KMS-11 (cell line): Measurements from ENCODE around the gene RBM4B.

ENCODE experiments used
- H2AFZ ChIP-seq: fragments of 200-600 bp; sonication (generic); 2 replicates; pipeline ENCODE4 v1.6.1; 2016; ENCODE audit warnings: antibody characterized with exemption, mixed run types, low read depth
- H3K27ac ChIP-seq: fragments of 200-600 bp; sonication (generic); 2 replicates; pipeline ENCODE4 v1.6.1; 2016; ENCODE audit warnings: mild to moderate bottlenecking, mixed run types
- H3K27me3 ChIP-seq: fragments of 200-600 bp; sonication (generic); 2 replicates; pipeline ENCODE4 v1.6.1; 2017; ENCODE audit warnings: mild to moderate bottlenecking, low read depth, mixed run types, moderate library complexity; ENCODE audit not compliant: insufficient read depth
- H3K36me3 ChIP-seq: fragments of 200-600 bp; sonication (generic); 2 replicates; pipeline ENCODE4 v1.6.1; 2017; ENCODE audit warnings: mild to moderate bottlenecking, mixed run types; ENCODE audit not compliant: insufficient read depth
- H3K4me1 ChIP-seq: fragments of 200-600 bp; sonication (generic); 2 replicates; pipeline ENCODE4 v1.6.1; 2016; ENCODE audit warnings: mild to moderate bottlenecking, low read depth, mixed run types; ENCODE audit not compliant: poor library complexity, severe bottlenecking
- H3K4me2 ChIP-seq: fragments of 200-600 bp; sonication (generic); 2 replicates; pipeline ENCODE4 v1.7.0; 2016; ENCODE audit warnings: mild to moderate bottlenecking, mixed run types
- H3K4me3 ChIP-seq: fragments of 200-600 bp; sonication (generic); IDR thresholded peaks from 2 replicates; pipeline ENCODE4 v1.6.1; 2017; ENCODE audit warnings: low read depth, low read length, mixed read lengths; ENCODE audit not compliant: insufficient read depth
- H3K79me2 ChIP-seq: fragments of 200-600 bp; sonication (generic); 2 replicates; pipeline ENCODE4 v1.6.1; 2016; ENCODE audit warnings: low read depth, mixed run types; ENCODE audit not compliant: insufficient read depth
- H3K9ac ChIP-seq: fragments of 200-600 bp; sonication (generic); 2 replicates; pipeline ENCODE4 v1.6.1; 2016; ENCODE audit warnings: mild to moderate bottlenecking, mixed run types
- H4K20me1 ChIP-seq: fragments of 200-600 bp; sonication (generic); 2 replicates; pipeline ENCODE4 v1.6.1; 2016; ENCODE audit warnings: mild to moderate bottlenecking, mixed run types; ENCODE audit not compliant: insufficient read depth
- TF ChIP-seq, protein P1 (sequence below): fragments of 200-600 bp; sonication (generic); conservative IDR thresholded peaks from 2 replicates; pipeline ENCODE4 v1.6.1; 2017; ENCODE audit warnings: low read depth, mild to moderate bottlenecking, antibody characterized with exemption, low read length, moderate library complexity, mixed read lengths

Gene RBM4B

DNA sequence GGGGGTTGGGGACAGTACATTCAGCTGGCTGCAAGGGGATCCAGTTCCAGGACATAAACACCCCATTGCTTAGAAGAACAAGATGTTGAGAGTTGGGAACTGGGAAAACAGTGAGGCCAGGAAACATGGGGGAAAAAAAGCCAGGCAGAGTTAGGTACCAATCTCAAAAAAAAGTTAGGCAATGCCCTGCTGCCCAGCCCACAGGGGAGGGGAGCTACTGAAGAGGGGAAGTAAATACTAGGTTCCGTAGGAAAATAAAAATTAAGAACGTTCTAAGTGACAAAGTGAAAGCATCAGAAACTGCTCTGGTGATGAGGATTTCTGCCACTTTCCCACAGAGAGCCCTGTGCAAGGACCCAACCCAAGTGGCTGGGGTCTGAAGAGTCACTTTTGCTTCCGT, 39.3 kb upstream of the RBM4B start:
- no peak overlapping the region for H3K9ac ChIP-seq
- no peak overlapping the region for H3K4me2 ChIP-seq
- H3K27me3 ChIP-seq = peaks cover 4% of the 10 kb centered on the region; the same call in 1 of the 2 replicates
- H3K4me1 ChIP-seq = no peaks in the 10 kb centered on the region
- no peaks in the 10 kb centered on the region for H4K20me1 ChIP-seq
- TF ChIP-seq, protein P1, sequence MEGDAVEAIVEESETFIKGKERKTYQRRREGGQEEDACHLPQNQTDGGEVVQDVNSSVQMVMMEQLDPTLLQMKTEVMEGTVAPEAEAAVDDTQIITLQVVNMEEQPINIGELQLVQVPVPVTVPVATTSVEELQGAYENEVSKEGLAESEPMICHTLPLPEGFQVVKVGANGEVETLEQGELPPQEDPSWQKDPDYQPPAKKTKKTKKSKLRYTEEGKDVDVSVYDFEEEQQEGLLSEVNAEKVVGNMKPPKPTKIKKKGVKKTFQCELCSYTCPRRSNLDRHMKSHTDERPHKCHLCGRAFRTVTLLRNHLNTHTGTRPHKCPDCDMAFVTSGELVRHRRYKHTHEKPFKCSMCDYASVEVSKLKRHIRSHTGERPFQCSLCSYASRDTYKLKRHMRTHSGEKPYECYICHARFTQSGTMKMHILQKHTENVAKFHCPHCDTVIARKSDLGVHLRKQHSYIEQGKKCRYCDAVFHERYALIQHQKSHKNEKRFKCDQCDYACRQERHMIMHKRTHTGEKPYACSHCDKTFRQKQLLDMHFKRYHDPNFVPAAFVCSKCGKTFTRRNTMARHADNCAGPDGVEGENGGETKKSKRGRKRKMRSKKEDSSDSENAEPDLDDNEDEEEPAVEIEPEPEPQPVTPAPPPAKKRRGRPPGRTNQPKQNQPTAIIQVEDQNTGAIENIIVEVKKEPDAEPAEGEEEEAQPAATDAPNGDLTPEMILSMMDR = no peak
- no peak overlapping the region for H3K27ac ChIP-seq
- H2AFZ ChIP-seq = no peak overlapping the region
- H3K36me3 ChIP-seq = no peaks in the 10 kb centered on the region
- no peaks in the 10 kb centered on the region for H3K79me2 ChIP-seq
- no peak overlapping the region for H3K4me3 ChIP-seq

DNA sequence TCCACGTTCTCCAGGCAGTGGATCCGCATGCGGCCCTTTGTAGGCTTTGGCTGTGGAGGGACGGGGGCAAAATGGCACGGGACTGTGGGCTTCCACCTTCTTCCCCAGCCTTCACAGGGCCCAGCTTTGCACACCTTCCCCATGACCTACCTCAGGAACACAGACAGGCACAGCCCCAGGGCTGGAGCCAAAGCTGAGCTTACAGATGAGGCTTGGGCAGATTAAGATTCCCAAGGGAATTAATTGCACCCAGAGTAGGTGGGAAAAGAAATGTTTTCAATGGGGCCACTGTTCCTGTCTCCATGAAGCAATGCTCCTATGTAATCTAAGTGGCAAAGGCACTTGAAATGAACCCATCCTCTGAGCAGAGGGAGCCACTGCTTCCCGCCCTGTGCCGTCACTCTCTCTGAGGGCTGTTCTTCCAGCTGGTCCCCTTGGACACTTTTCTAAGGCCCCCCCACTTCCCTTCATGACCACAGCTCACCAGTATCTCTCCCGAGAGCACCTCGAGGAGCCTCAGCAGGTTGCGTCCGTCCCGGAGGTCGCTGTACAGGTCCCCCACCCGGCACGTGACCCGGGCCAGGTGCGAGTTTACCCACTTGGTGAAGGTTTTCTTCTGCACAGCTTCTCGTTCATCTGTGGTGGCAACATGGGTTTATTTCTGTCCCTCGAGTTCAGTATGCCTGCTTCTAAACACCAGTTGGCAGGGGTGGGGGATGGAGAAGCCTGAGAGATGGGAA, 37.8 kb upstream of the RBM4B start:
- TF ChIP-seq, protein P1 = no peak
- no peak overlapping the region for H3K4me2 ChIP-seq
- no peak overlapping the region for H3K27ac ChIP-seq
- H3K36me3 ChIP-seq = no peaks in the 10 kb centered on the region
- no peaks in the 10 kb centered on the region for H3K79me2 ChIP-seq
- H3K4me1 ChIP-seq = no peaks in the 10 kb centered on the region
- H3K27me3 ChIP-seq = peaks cover 4% of the 10 kb centered on the region; the same call in 1 of the 2 replicates
- no peaks in the 10 kb centered on the region for H4K20me1 ChIP-seq
- no peak overlapping the region for H2AFZ ChIP-seq
- H3K9ac ChIP-seq = no peak overlapping the region
- no peak overlapping the region for H3K4me3 ChIP-seq

DNA sequence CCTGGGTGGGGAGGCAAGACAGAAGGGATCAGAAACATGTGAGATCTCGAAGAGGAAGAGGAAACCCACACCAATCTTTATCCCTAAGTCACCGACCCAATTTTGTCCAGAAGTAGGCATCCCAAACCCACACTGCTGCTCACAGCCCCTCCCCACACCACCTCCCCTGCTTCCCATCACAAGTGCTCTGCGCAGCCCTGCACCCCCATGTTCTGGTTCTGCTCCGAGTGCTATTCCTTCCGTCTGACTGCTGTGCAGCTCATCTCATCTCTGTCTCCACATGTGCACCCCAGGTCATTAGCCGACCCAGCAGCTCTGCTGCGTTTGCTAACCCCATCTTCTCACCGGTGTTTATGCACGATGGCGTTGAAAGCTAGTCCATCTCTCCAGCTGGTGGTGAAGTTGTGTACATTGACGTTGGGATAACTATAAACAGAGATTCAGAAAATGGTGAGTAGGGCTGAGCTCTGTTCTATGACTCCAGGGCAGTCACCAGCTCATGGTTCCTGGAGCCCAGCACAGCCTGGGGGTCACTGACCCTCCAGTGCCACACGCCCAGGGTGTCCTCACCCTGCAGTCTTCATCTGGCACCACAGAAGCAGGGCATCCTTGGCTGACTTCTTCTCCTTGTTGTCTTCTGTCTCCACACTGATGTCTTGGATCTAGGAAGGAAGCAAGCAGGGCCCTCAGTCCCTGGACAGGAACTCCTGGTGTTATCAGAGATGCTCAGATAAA, 36.2 kb upstream of the RBM4B start:
- Histone ChIP-seq H3K4me1 (no peaks in the 10 kb centered on the region), H3K4me3 (no peak overlapping the region), H3K27ac (no peak overlapping the region), H3K4me2 (no peak overlapping the region), H3K27me3 (peaks cover 4% of the 10 kb centered on the region; the same call in 1 of the 2 replicates), H3K36me3 (no peaks in the 10 kb centered on the region), H2AFZ (no peak overlapping the region), H3K79me2 (no peaks in the 10 kb centered on the region), H4K20me1 (no peaks in the 10 kb centered on the region), H3K9ac (no peak overlapping the region)
- TF ChIP-seq, protein P1 = no peak

DNA sequence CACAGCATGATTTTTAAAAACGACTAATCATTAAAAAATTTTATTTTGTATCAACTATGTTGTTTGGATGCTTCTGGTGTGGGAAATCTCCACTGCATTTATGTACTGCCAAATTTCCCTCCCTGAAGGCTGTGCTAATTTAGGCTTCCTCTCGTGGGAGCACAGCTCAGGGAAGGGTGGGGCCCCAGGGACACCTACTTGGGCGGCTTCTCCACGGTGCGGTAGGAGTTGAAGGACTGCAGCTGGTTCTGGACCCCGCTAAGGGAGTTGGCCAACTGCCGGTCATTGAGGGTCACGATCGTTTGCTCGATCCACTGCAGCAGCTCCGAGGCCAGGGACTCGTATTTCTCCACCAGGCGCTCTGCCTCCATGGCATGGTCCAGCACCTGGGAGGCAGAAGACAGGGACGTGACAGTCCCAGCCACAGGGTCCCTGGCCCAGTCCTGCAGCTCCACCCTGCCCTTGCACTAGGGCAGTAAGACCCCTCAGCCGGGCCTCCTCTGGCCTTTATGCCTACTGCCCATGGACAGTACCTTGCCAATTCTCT, 32.8 kb upstream of the RBM4B start:
- Histone ChIP-seq H3K4me2 (no peak overlapping the region), H3K36me3 (no peaks in the 10 kb centered on the region), H3K9ac (no peak overlapping the region), H3K27ac (no peak overlapping the region), H3K4me3 (no peak overlapping the region), H3K27me3 (peaks cover 4% of the 10 kb centered on the region; the same call in 1 of the 2 replicates), H3K4me1 (no peaks in the 10 kb centered on the region), H2AFZ (no peak overlapping the region), H4K20me1 (no peaks in the 10 kb centered on the region), H3K79me2 (no peaks in the 10 kb centered on the region)
- TF ChIP-seq, protein P1 = no peak
